HCT116 (cell line): ENCODE measurements around the gene GCNT2. TPM values are rescaled to one million over a fixed set of nuclear protein-coding genes. Genes with fewer than 3 reads are reported as not detected.

Source experiments
- ATAC-seq: fragments of 200-7000 bp; cut with Tn5 transposase; 2 replicates; pipeline ENCODE4 v1.9.1; 2020; ENCODE audit warnings: mild to moderate bottlenecking, moderate library complexity
- BruUV-seq: library from RNA; stranded (reverse); fragments of 400-500 nt; replicated peaks from 2 replicates; lab custom pipeline; 2021; lab: Mats Ljungman, UMichigan
- CTCF ChIA-PET: fragments of 300-600 bp; sonication (Branson Sonifier 250); formaldehyde crosslinking; loops from one replicate; lab custom pipeline; 2021; ENCODE audit warnings: antibody characterized with exemption; lab: Charles Lee
- POLR2A ChIA-PET: fragments of 300-600, 350-600 bp; sonication (Branson Sonifier 250); formaldehyde crosslinking; loops from one replicate; lab custom pipeline; 2021; ENCODE audit warnings: antibody characterized with exemption; lab: Charles Lee
- RAD21 ChIA-PET, 2 experiments: fragments of 300-600 bp; sonication (Branson Sonifier 250); formaldehyde crosslinking; loops; one replicate each; lab custom pipeline; 2023; ENCODE audit warnings: low total read pairs in 2 of 2; ENCODE audit not compliant: uncharacterized antibody in 2 of 2, unreplicated experiment in 2 of 2, low non-redundant PET in 1 of 2; lab: Charles Lee
- DNase-seq: peaks from one replicate; pipeline ENCODE4 v3.0.0-alpha.2; 2010; ENCODE audit warnings: low read depth, low spot score
- H2AFZ ChIP-seq: fragments of 200-600 bp; shearing (Covaris generic), sonication (generic); 2 replicates; pipeline ENCODE4 v1.6.1; 2017; ENCODE audit warnings: low read depth, mixed run types, mixed read lengths, antibody characterized with exemption, low read length; ENCODE audit not compliant: poor library complexity, severe bottlenecking
- H3K27ac ChIP-seq: 2 replicates; pipeline ENCODE4 v1.5.1; 2012; ENCODE audit warnings: low read depth, low read length
- H3K27me3 ChIP-seq: fragments of 200-600 bp; sonication (generic); 2 replicates; pipeline ENCODE4 v1.6.1; 2016; ENCODE audit warnings: mixed run types, low read length, mixed read lengths; ENCODE audit not compliant: insufficient read depth
- H3K36me3 ChIP-seq, 2 experiments: fragments of 200-500 bp in 1 of 2; fragments of 200-600 bp in 1 of 2; sonication (Bioruptor generic) in 1 of 2; sonication (generic) in 1 of 2; 2 replicates each; pipeline versions ENCODE4 v1.5.1 to v1.6.1; 2014 to 2016; ENCODE audit warnings: low read length in 2 of 2, inconsistent platforms in 1 of 2, mixed read lengths in 1 of 2, mixed run types in 1 of 2; ENCODE audit not compliant: insufficient read depth in 2 of 2, control insufficient read depth in 1 of 2
- H3K4me1 ChIP-seq, 2 experiments: fragments of 200-600 bp in 1 of 2; sonication (generic) in 1 of 2; 2 replicates each; pipeline versions ENCODE4 v1.5.1 to v1.6.1; 2012 to 2017; ENCODE audit warnings: low read length in 2 of 2, inconsistent platforms in 1 of 2, mild to moderate bottlenecking in 1 of 2, mixed read lengths in 1 of 2, mixed run types in 1 of 2, moderate library complexity in 1 of 2; ENCODE audit not compliant: insufficient read depth in 2 of 2, control insufficient read depth in 1 of 2
- H3K4me2 ChIP-seq: fragments of 200-600 bp; sonication (generic); 2 replicates; pipeline ENCODE4 v1.6.1; 2017; ENCODE audit warnings: mixed run types, low read length, mixed read lengths
- H3K4me3 ChIP-seq, 2 experiments: fragments of 200-600 bp in 1 of 2; sonication (generic) in 1 of 2; replicated peaks in 1 of 2; 2 replicates each; pipeline ENCODE4 v1.5.1; 2011 to 2016; ENCODE audit warnings: low read length in 2 of 2, control low read depth in 1 of 2, low read depth in 1 of 2, mild to moderate bottlenecking in 1 of 2, mixed read lengths in 1 of 2, mixed run types in 1 of 2
- H3K79me2 ChIP-seq: fragments of 200-600 bp; sonication (generic); 2 replicates; pipeline ENCODE4 v1.6.1; 2017; ENCODE audit warnings: mild to moderate bottlenecking, mixed run types, low read length, moderate library complexity, mixed read lengths; ENCODE audit not compliant: insufficient read depth
- H3K9ac ChIP-seq: fragments of 200-600 bp; sonication (generic); 2 replicates; pipeline ENCODE4 v1.6.1; 2016; ENCODE audit warnings: low read length, mixed read lengths
- H3K9me2 ChIP-seq: fragments of 200-600 bp; sonication (generic), shearing (Covaris generic); 2 replicates; pipeline ENCODE4 v1.6.1; 2017; ENCODE audit warnings: mixed run types, mild to moderate bottlenecking, moderate library complexity; ENCODE audit not compliant: insufficient read depth
- H3K9me3 ChIP-seq, 2 experiments: fragments of 200-500 bp in 1 of 2; fragments of 200-600 bp in 1 of 2; sonication (Bioruptor generic) in 1 of 2; sonication (generic) in 1 of 2; 2 replicates each; pipeline ENCODE4 v1.6.1; 2014 to 2017; ENCODE audit warnings: low read length in 2 of 2, mixed read lengths in 2 of 2, inconsistent platforms in 1 of 2, low read depth in 1 of 2, mild to moderate bottlenecking in 1 of 2, mixed run types in 1 of 2, moderate library complexity in 1 of 2; ENCODE audit not compliant: control insufficient read depth in 1 of 2, insufficient read depth in 1 of 2
- H4K20me1 ChIP-seq: fragments of 200-600 bp; sonication (generic), shearing (Covaris generic); 2 replicates; pipeline ENCODE4 v1.6.1; 2017; ENCODE audit warnings: mixed run types, mild to moderate bottlenecking, moderate library complexity; ENCODE audit not compliant: insufficient read depth
- CBX3 ChIP-seq: IDR thresholded peaks from 2 replicates; pipeline ENCODE4 v1.6.1; 2012; ENCODE audit warnings: low read depth
- EZH2phosphoT487 ChIP-seq: fragments of 200-600 bp; IDR thresholded peaks from 2 replicates; pipeline ENCODE4 v1.6.1; 2018; ENCODE audit warnings: antibody characterized with exemption, borderline replicate concordance
- POLR2AphosphoS5 ChIP-seq: IDR thresholded peaks from 2 replicates; pipeline ENCODE4 v1.6.1; 2011; ENCODE audit warnings: mild to moderate bottlenecking, low read depth, low read length, moderate library complexity
- RAD21 ChIP-seq: IDR thresholded peaks from 2 replicates; pipeline ENCODE4 v1.6.1; 2012; ENCODE audit warnings: low read depth, mild to moderate bottlenecking
- ZNF274 ChIP-seq: fragments of 200-500 bp; sonication (Bioruptor generic); IDR thresholded peaks from 2 replicates; pipeline ENCODE4 v1.6.1; 2014; ENCODE audit warnings: mild to moderate bottlenecking, low read depth, low read length, inconsistent platforms
- intact Hi-C: fragments of 100-400 bp; cut with micrococcal nuclease; formaldehyde crosslinking; loops from 2 replicates; pipeline ENCODE4 v1.10.0; 2022
- total RNA-seq: library from RNA; stranded (reverse); gene quantifications from one replicate; pipeline ENCODE4 v1.2.1, GENCODE V29; 2021; ENCODE audit not compliant: unreplicated experiment
- TF ChIP-seq, protein P1 (sequence below): IDR thresholded peaks from 2 replicates; pipeline ENCODE4 v1.6.1; 2012
- TF ChIP-seq, protein P2 (sequence below): IDR thresholded peaks from 2 replicates; pipeline ENCODE4 v1.6.1; 2011; ENCODE audit warnings: mild to moderate bottlenecking, low read length, moderate library complexity; ENCODE audit not compliant: insufficient replicate concordance; ENCODE audit errors: extremely low read depth
- TF ChIP-seq, protein P3 (sequence below): IDR thresholded peaks from 2 replicates; pipeline ENCODE4 v1.6.1; 2012

Gene GCNT2
- total RNA-seq, 1 experiment from 2014 or later: 0.74 TPM

DNA sequence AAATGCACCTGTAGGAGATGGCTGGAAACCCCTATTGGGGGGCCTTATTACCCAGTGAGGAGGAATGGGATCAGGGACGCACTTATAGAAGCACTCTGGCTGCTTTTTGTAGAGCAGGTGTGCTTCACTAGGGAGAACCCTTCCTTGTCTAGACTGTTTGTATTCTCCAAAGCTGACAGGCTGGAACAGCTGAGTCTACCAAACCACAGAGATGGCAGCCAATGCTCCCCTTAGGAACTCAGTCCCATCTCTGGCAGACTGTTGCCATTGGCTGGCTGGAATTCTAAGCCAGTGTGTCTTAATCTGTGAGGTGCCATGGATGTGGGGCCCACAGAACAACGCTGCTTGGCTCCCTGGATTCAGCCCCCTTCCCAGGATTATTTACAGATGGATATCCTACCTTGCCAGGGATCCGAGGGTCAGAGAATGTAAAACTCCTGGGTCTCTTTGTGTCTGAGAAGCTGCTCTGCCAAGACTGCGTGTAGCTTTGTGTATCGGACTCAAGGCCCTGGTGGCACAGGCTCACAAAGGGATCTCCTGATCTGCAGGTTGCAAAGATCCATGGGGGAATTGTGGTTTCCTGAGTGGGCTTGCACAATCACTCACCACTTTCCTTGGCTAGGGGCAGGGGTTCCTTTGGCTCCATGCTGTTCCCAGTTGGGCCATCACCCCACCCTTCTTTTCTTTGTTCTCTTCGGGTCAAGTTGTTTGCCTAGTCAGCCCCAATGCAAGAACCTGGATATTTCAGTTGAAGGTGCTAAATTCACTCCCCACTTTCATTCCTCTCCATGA, 147.2 kb downstream of the GCNT2 start:
- ChIA-PET POLR2A (no interaction called here), RAD21 (no interaction called here)

More for the DNA sequence above, 147.2 kb downstream of the GCNT2 start:
- CTCF ChIA-PET: no interaction called here
- BruUV-seq: no TSS peak
- no peaks in the 10 kb centered on the region for H4K20me1 ChIP-seq
- no peaks in the 10 kb centered on the region; the same call in 1 of the 2 replicates for H3K27me3 ChIP-seq
- H3K4me1 ChIP-seq: no peaks in the 10 kb centered on the region
- no peaks in the 10 kb centered on the region for H3K36me3 ChIP-seq
- no peaks in the 10 kb centered on the region for H3K9me3 ChIP-seq
- ATAC-seq: no peak
- H3K27ac ChIP-seq: no peak overlapping the region
- H3K9ac ChIP-seq: no peak overlapping the region
- intact Hi-C loops: no loop called here
- no peak overlapping the region for H3K4me3 ChIP-seq
- no peak for TF ChIP-seq CBX3
- no peak for TF ChIP-seq ZNF274
- TF ChIP-seq, protein P1, sequence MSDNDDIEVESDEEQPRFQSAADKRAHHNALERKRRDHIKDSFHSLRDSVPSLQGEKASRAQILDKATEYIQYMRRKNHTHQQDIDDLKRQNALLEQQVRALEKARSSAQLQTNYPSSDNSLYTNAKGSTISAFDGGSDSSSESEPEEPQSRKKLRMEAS: no peak
- TF ChIP-seq, protein P2, sequence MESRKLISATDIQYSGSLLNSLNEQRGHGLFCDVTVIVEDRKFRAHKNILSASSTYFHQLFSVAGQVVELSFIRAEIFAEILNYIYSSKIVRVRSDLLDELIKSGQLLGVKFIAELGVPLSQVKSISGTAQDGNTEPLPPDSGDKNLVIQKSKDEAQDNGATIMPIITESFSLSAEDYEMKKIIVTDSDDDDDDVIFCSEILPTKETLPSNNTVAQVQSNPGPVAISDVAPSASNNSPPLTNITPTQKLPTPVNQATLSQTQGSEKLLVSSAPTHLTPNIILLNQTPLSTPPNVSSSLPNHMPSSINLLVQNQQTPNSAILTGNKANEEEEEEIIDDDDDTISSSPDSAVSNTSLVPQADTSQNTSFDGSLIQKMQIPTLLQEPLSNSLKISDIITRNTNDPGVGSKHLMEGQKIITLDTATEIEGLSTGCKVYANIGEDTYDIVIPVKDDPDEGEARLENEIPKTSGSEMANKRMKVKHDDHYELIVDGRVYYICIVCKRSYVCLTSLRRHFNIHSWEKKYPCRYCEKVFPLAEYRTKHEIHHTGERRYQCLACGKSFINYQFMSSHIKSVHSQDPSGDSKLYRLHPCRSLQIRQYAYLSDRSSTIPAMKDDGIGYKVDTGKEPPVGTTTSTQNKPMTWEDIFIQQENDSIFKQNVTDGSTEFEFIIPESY: no peak
- TF ChIP-seq POLR2AphosphoS5: no peak
- TF ChIP-seq, protein P3, sequence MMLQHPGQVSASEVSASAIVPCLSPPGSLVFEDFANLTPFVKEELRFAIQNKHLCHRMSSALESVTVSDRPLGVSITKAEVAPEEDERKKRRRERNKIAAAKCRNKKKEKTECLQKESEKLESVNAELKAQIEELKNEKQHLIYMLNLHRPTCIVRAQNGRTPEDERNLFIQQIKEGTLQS: no peak
- no peak for TF ChIP-seq RAD21
- no peak for TF ChIP-seq EZH2phosphoT487
- no peak overlapping the region for H3K4me2 ChIP-seq
- DNase-seq: no peak
- H3K9me2 ChIP-seq: no peaks in the 10 kb centered on the region
- H2AFZ ChIP-seq: no peak overlapping the region
- H3K79me2 ChIP-seq: no peaks in the 10 kb centered on the region
